Caco-2 (cell line): Measurements from ENCODE around the gene RNF207. TPM values are rescaled to one million over a fixed set of nuclear protein-coding genes. Genes with fewer than 3 reads are reported as not detected.

Experiments
- BruUV-seq: library from RNA; stranded (reverse); fragments of 400-500 nt; replicated peaks from 2 replicates; lab custom pipeline; 2021; lab: Mats Ljungman, UMichigan
- CTCF ChIA-PET: fragments of 300-600 bp; sonication (Branson Sonifier 250); formaldehyde crosslinking; loops from one replicate; lab custom pipeline; 2022; ENCODE audit warnings: antibody characterized with exemption; lab: Charles Lee
- POLR2A ChIA-PET: fragments of 300-600 bp; sonication (Branson Sonifier 250); formaldehyde crosslinking; loops from one replicate; lab custom pipeline; 2022; ENCODE audit warnings: antibody characterized with exemption; lab: Charles Lee
- DNase-seq, 2 experiments: peaks; one replicate each; pipeline versions ENCODE4 v3.0.0 to v3.0.0-alpha.2; 2020 to 2022
- H3K27me3 ChIP-seq: replicated peaks from 2 replicates; pipeline ENCODE4 v1.6.0; 2011; ENCODE audit warnings: low read length; ENCODE audit not compliant: control insufficient read depth, insufficient read depth
- H3K36me3 ChIP-seq: 2 replicates; pipeline ENCODE4 v1.5.1; 2011; ENCODE audit warnings: low read length; ENCODE audit not compliant: control insufficient read depth, insufficient read depth
- H3K4me1 ChIP-seq: fragments of 250-450 bp; sonication (Bioruptor Pico); 2 replicates; pipeline ENCODE4 v1.5.1; 2020; ENCODE audit warnings: mild to moderate bottlenecking
- H3K4me3 ChIP-seq: 2 replicates; pipeline ENCODE4 v1.5.1; 2011; ENCODE audit warnings: low read depth, mild to moderate bottlenecking, control low read depth, low read length
- H3K9me3 ChIP-seq: fragments of 250-450 bp; sonication (Bioruptor Pico); 2 replicates; pipeline ENCODE4 v1.5.1; 2020; ENCODE audit warnings: mild to moderate bottlenecking, moderate library complexity
- H3K27ac Mint-ChIP-seq: one replicate; pipeline ENCODE4 v1.8.0; 2022; ENCODE audit warnings: mixed read lengths; ENCODE audit not compliant: unreplicated experiment
- H3K27me3 Mint-ChIP-seq: one replicate; pipeline ENCODE4 v1.8.0; 2022; ENCODE audit warnings: mixed read lengths; ENCODE audit not compliant: insufficient read depth, unreplicated experiment
- H3K36me3 Mint-ChIP-seq: one replicate; pipeline ENCODE4 v1.8.0; 2022; ENCODE audit warnings: mild to moderate bottlenecking, mixed read lengths; ENCODE audit not compliant: insufficient read depth, unreplicated experiment
- H3K4me1 Mint-ChIP-seq: one replicate; pipeline ENCODE4 v1.8.0; 2022; ENCODE audit warnings: low read depth, mixed read lengths; ENCODE audit not compliant: unreplicated experiment
- H3K4me3 Mint-ChIP-seq: one replicate; pipeline ENCODE4 v1.8.0; 2022; ENCODE audit warnings: mild to moderate bottlenecking, moderate library complexity, mixed read lengths; ENCODE audit not compliant: unreplicated experiment
- H3K9me3 Mint-ChIP-seq: one replicate; pipeline ENCODE4 v1.8.0; 2022; ENCODE audit warnings: mixed read lengths; ENCODE audit not compliant: unreplicated experiment
- intact Hi-C: fragments of 100-400 bp; cut with micrococcal nuclease; formaldehyde crosslinking; loops from one replicate; pipeline ENCODE4 v1.10.0; 2022; ENCODE audit not compliant: unreplicated experiment
- total RNA-seq: library from RNA; stranded (reverse); gene quantifications from 2 replicates; pipeline ENCODE4 v1.2.3, GENCODE V29; 2022
- TF ChIP-seq, protein P1 (sequence below), 2 experiments: fragments of 200-600 bp in 1 of 2; IDR thresholded peaks; 1 replicate in 1 of 2; 2 replicates in 1 of 2; pipeline versions ENCODE4 v1.5.1 to v1.8.0; 2011 to 2022; ENCODE audit warnings: antibody characterized with exemption in 1 of 2, control low read depth in 1 of 2, inconsistent platforms in 1 of 2, low read depth in 1 of 2, low read length in 1 of 2, mild to moderate bottlenecking in 1 of 2, moderate library complexity in 1 of 2; ENCODE audit not compliant: insufficient read depth in 1 of 2, severe bottlenecking in 1 of 2, unreplicated experiment in 1 of 2

RNF207 gene
- total RNA-seq, 1 experiment from 2014 or later, result 27.4 TPM

DNA sequence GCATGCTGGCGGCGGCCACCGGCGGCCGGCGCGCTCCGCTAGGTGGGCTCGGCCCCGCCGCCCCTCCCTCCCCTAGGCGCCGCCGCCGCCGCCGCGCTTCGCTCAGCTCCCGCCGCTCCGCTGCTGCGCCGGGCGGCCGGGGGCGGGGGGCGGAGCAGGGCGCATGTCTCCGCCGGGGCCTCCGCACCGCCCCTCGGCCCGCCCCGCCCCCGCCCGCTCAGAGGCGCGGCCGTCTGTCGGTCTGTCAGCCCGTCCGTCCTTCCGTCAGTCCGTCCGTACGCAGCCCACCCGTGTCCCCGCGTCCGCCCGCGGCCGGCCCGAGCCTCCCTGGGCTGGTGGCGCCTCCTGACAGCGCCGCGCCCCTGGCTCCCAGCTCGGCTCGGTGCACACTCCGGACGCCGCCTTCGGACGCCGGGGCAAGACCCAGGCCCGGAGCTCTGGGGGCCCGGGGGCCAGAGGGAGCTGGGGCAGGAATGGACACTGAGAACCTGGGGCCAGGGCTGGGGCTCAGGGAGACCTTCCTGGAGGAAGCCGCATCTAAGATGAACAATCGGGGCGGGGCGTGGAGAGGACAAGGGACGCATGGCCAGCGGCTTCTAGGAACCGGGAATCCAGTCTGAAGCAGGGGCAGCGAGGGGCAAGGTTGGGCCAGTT is 55.2 kb downstream of the RNF207 start, which contains the start of gene GPR153:
GPR153 (minus strand) TSS at position 138 of the 654 bp plus-strand sequence. CDS start 6,193 bp downstream, outside the sequence.
- H3K27me3 ChIP-seq, result no peaks in the 10 kb centered on the region
- no peaks in the 10 kb centered on the region for H3K9me3 ChIP-seq
- H3K4me3 Mint-ChIP-seq, result peak within 1 kb of the TSS; percentile 57
- CTCF ChIA-PET, result interaction anchor here (0.6 to 0.9 kb wide), 3 partner anchors 11 to 25 kb away, joined by 4 to 5 read pairs (median 4); no protein-coding TSS in a partner anchor
- H3K4me1 Mint-ChIP-seq, result no peaks in the 10 kb centered on the region
- H3K4me1 ChIP-seq, result no peaks in the 10 kb centered on the region
- H3K36me3 Mint-ChIP-seq, result peaks cover 21% of the 10 kb centered on the region
- peak in 1 of 2 experiments; percentile 52 for DNase-seq
- no TSS peak for BruUV-seq
- no peak within 1 kb of the TSS for H3K27ac Mint-ChIP-seq
- TF ChIP-seq, protein P1, sequence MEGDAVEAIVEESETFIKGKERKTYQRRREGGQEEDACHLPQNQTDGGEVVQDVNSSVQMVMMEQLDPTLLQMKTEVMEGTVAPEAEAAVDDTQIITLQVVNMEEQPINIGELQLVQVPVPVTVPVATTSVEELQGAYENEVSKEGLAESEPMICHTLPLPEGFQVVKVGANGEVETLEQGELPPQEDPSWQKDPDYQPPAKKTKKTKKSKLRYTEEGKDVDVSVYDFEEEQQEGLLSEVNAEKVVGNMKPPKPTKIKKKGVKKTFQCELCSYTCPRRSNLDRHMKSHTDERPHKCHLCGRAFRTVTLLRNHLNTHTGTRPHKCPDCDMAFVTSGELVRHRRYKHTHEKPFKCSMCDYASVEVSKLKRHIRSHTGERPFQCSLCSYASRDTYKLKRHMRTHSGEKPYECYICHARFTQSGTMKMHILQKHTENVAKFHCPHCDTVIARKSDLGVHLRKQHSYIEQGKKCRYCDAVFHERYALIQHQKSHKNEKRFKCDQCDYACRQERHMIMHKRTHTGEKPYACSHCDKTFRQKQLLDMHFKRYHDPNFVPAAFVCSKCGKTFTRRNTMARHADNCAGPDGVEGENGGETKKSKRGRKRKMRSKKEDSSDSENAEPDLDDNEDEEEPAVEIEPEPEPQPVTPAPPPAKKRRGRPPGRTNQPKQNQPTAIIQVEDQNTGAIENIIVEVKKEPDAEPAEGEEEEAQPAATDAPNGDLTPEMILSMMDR (IDR thresholded peaks at IDR 0.05; ENCODE audit: insufficient read depth in 1 of 2, low read depth in 1 of 2, low read length in 1 of 2, severe bottlenecking in 1 of 2, unreplicated experiment in 1 of 2), result no peak
- intact Hi-C loops, result no loop called here
- H3K36me3 ChIP-seq, result no peaks in the 10 kb centered on the region
- no peaks in the 10 kb centered on the region for H3K27me3 Mint-ChIP-seq
- POLR2A ChIA-PET, result no interaction called here
- H3K9me3 Mint-ChIP-seq, result no peaks in the 10 kb centered on the region
- H3K4me3 ChIP-seq, result peak within 1 kb of the TSS; percentile 57

DNA sequence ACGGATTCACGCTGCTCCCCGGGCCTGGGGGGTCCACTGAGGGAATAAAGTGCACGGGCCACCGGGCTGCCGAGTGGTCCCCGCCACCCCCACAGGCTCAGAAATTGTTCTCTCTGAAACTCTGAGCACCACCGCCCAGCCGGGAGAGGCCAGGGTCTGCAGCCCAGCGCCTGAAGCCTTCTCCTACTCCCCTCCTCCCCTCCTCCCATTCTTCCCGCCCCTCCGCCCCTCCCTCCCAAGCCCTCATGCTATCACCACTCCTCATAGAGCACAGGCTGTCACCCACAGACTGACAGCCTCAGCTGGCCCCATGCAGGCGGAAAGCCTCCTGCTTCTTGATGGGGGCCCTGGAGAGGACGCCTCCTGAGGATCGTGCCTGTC is 55.7 kb downstream of the RNF207 start:
- Mint-ChIP-seq H3K36me3 (peaks cover 26% of the 10 kb centered on the region), H3K27ac (no peak overlapping the region), H3K4me1 (no peaks in the 10 kb centered on the region), H3K27me3 (no peaks in the 10 kb centered on the region), H3K9me3 (no peaks in the 10 kb centered on the region), H3K4me3 (peak overlapping the region; percentile 57)
- Histone ChIP-seq H3K4me1 (no peaks in the 10 kb centered on the region), H3K36me3 (no peaks in the 10 kb centered on the region), H3K4me3 (peak overlapping the region; percentile 57), H3K9me3 (no peaks in the 10 kb centered on the region), H3K27me3 (no peaks in the 10 kb centered on the region)
- intact Hi-C loops, result no loop called here
- no peak for DNase-seq
- TF ChIP-seq, protein P1 (IDR thresholded peaks at IDR 0.05; ENCODE audit: insufficient read depth in 1 of 2, low read depth in 1 of 2, low read length in 1 of 2, severe bottlenecking in 1 of 2, unreplicated experiment in 1 of 2), result no peak
- POLR2A ChIA-PET, result no interaction called here
- no TSS peak for BruUV-seq
- CTCF ChIA-PET, result interaction anchor here (0.6 kb wide), 1 partner anchor 12 kb away, joined by 4 read pairs; no protein-coding TSS in a partner anchor

DNA sequence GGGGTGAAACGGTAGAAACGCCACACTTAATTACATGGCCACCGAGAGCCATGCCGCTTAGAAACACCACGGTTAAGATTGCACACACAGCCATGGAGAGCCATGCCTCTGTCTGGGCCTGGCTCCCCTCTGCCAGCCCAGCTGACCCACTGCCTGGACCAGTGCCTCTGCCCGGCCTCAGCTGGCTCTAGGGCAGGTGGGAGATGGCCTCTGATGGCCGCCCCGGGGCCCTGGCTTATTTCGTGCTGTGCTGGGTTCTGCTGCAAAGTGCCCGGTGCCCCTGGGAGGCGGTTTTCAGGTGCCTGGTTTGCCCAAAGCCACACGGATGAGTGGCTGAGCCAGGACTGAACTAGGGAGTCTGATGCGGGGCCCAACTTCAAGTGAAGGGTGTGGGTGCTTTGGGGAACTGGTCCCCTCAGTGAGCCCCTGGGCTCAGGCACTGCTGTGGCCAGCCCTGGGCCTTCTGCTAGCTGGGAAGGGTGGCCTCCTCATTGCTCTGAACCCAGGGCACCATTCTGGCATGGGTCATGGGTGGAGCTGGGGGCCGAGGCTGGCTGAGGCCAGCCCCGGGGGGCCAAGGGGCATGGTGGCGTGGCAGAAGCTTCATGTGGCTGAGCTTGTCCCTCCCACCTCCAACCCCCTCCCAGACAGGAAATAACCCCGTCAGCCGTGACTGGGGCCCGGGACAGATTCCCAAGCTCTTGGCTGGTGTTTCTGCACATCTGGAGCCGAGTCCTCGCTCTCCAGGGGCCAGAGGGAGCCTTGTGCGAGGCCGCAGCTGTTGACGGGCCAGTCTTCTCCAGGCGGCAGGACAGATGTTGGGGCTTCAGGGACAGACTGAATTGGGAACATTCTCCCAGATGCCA is 56.9 kb downstream of the RNF207 start:
- TF ChIP-seq, protein P1 (IDR thresholded peaks at IDR 0.05; ENCODE audit: insufficient read depth in 1 of 2, low read depth in 1 of 2, low read length in 1 of 2, severe bottlenecking in 1 of 2, unreplicated experiment in 1 of 2), result no peak
- CTCF ChIA-PET, result interaction anchor here (0.8 kb wide), 1 partner anchor 16 kb away, joined by 3 read pairs; no protein-coding TSS in a partner anchor
- intact Hi-C loops, result no loop called here

More for the DNA sequence above, 56.9 kb downstream of the RNF207 start:
- no TSS peak for BruUV-seq
- H3K4me3 Mint-ChIP-seq, result no peak overlapping the region
- H3K36me3 Mint-ChIP-seq, result peaks cover 30% of the 10 kb centered on the region
- H3K27me3 Mint-ChIP-seq, result no peaks in the 10 kb centered on the region
- H3K4me1 ChIP-seq, result no peaks in the 10 kb centered on the region
- no peaks in the 10 kb centered on the region for H3K9me3 Mint-ChIP-seq
- no peak overlapping the region for H3K27ac Mint-ChIP-seq
- DNase-seq, result no peak
- no peak overlapping the region for H3K4me3 ChIP-seq
- H3K36me3 ChIP-seq, result no peaks in the 10 kb centered on the region
- POLR2A ChIA-PET, result no interaction called here
- H3K9me3 ChIP-seq, result no peaks in the 10 kb centered on the region
- H3K27me3 ChIP-seq, result no peaks in the 10 kb centered on the region
- H3K4me1 Mint-ChIP-seq, result no peaks in the 10 kb centered on the region
